Duodenal mucosa (tissue), 2 donors: ENCODE results near the gene CNNM1.

ENCODE experiments used
- H3K27ac ChIP-seq: one replicate; pipeline ENCODE4 v1.7.0; 2013; ENCODE audit warnings: low read depth, low read length
- H3K27me3 ChIP-seq, 2 donors: one replicate each; pipeline ENCODE4 v1.7.0; 2013; ENCODE audit warnings: low read length in 2 of 2, control low read depth in 1 of 2; ENCODE audit not compliant: insufficient read depth in 2 of 2, control insufficient read depth in 1 of 2
- H3K36me3 ChIP-seq, 2 donors: one replicate each; pipeline ENCODE4 v1.7.0; 2013; ENCODE audit warnings: low read length in 2 of 2, control low read depth in 1 of 2; ENCODE audit not compliant: insufficient read depth in 2 of 2, control insufficient read depth in 1 of 2
- H3K4me1 ChIP-seq, 2 donors: one replicate each; pipeline ENCODE4 v1.7.0; 2013; ENCODE audit warnings: low read length in 2 of 2, control low read depth in 1 of 2; ENCODE audit not compliant: insufficient read depth in 2 of 2, control insufficient read depth in 1 of 2
- H3K4me3 ChIP-seq, 2 donors: one replicate each; pipeline ENCODE4 v1.7.0; 2013; ENCODE audit warnings: low read length in 2 of 2, low read depth in 1 of 2
- H3K9ac ChIP-seq, 2 donors: one replicate each; pipeline ENCODE4 v1.7.0; 2013; ENCODE audit warnings: low read length in 2 of 2, low read depth in 1 of 2
- H3K9me3 ChIP-seq, 2 donors: one replicate each; pipeline ENCODE4 v1.7.0; 2013; ENCODE audit warnings: low read length in 2 of 2, control low read depth in 1 of 2; ENCODE audit not compliant: control insufficient read depth in 1 of 2

CNNM1 gene

GRCh38 chr10:99345350-99345749 lies 16.2 kb downstream of the CNNM1 start:
- no peak overlapping the region for H3K27ac ChIP-seq
- no peak overlapping the region for H3K4me3 ChIP-seq
- H3K9me3 ChIP-seq = no peaks in the 10 kb centered on the region
- no peak overlapping the region for H3K9ac ChIP-seq
- peaks cover 0 to 3% of the 10 kb centered on the region in 2 donors for H3K4me1 ChIP-seq
- H3K27me3 ChIP-seq = peaks cover 0 to 3% of the 10 kb centered on the region in 2 donors
- H3K36me3 ChIP-seq = no peaks in the 10 kb centered on the region

- H3K4me1 ChIP-seq = no peaks in the 10 kb centered on the region
- no peak overlapping the region for H3K27ac ChIP-seq
- no peak overlapping the region for H3K9ac ChIP-seq
- H3K4me3 ChIP-seq = no peak overlapping the region
- no peaks in the 10 kb centered on the region for H3K36me3 ChIP-seq
- H3K27me3 ChIP-seq = peaks cover 0 to 3% of the 10 kb centered on the region in 2 donors
- no peaks in the 10 kb centered on the region for H3K9me3 ChIP-seq
Observed at GRCh38 chr10:99346247-99346646, 17.1 kb downstream of the CNNM1 start.

GRCh38 chr10:99347672-99348071 lies 18.5 kb downstream of the CNNM1 start:
- Histone ChIP-seq H3K27me3 (no peaks in the 10 kb centered on the region), H3K4me1 (no peaks in the 10 kb centered on the region), H3K36me3 (no peaks in the 10 kb centered on the region), H3K9ac (no peak overlapping the region), H3K4me3 (no peak overlapping the region), H3K27ac (no peak overlapping the region), H3K9me3 (no peaks in the 10 kb centered on the region)

- Histone ChIP-seq H3K36me3 (no peaks in the 10 kb centered on the region), H3K9me3 (no peaks in the 10 kb centered on the region), H3K27me3 (no peaks in the 10 kb centered on the region)
Observed at GRCh38 chr10:99353182-99353581, 24.0 kb downstream of the CNNM1 start.

GRCh38 chr10:99357691-99358090 lies 28.5 kb downstream of the CNNM1 start:
- H3K9ac ChIP-seq = no peak overlapping the region
- no peak overlapping the region for H3K27ac ChIP-seq
- H3K36me3 ChIP-seq = no peaks in the 10 kb centered on the region
- H3K9me3 ChIP-seq = no peaks in the 10 kb centered on the region
- H3K4me3 ChIP-seq = no peak overlapping the region
- no peaks in the 10 kb centered on the region for H3K27me3 ChIP-seq
- no peaks in the 10 kb centered on the region for H3K4me1 ChIP-seq

More at GRCh38 chr10:99353182-99353581, 24.0 kb downstream of the CNNM1 start:
- Histone ChIP-seq H3K4me3 (no peak overlapping the region), H3K9ac (no peak overlapping the region), H3K4me1 (no peaks in the 10 kb centered on the region), H3K27ac (no peak overlapping the region)

- H3K27me3 ChIP-seq = no peaks in the 10 kb centered on the region
- H3K27ac ChIP-seq = no peak overlapping the region
- H3K4me3 ChIP-seq = no peak overlapping the region
- H3K9ac ChIP-seq = no peak overlapping the region
- no peaks in the 10 kb centered on the region for H3K9me3 ChIP-seq
- no peaks in the 10 kb centered on the region for H3K4me1 ChIP-seq
- H3K36me3 ChIP-seq = no peaks in the 10 kb centered on the region
Observed at GRCh38 chr10:99358101-99358500, 28.9 kb downstream of the CNNM1 start.

GRCh38 chr10:99360934-99361333 lies 31.8 kb downstream of the CNNM1 start:
- Histone ChIP-seq H3K27me3 (no peaks in the 10 kb centered on the region), H3K4me3 (no peak overlapping the region), H3K36me3 (no peaks in the 10 kb centered on the region), H3K27ac (no peak overlapping the region), H3K9ac (no peak overlapping the region), H3K4me1 (no peaks in the 10 kb centered on the region), H3K9me3 (no peaks in the 10 kb centered on the region)

- H3K9me3 ChIP-seq = no peaks in the 10 kb centered on the region
- H3K27me3 ChIP-seq = peaks cover 0 to 2% of the 10 kb centered on the region in 2 donors
- no peak overlapping the region for H3K4me3 ChIP-seq
- H3K27ac ChIP-seq = no peak overlapping the region
- H3K4me1 ChIP-seq = no peaks in the 10 kb centered on the region
- H3K36me3 ChIP-seq = no peaks in the 10 kb centered on the region
- no peak overlapping the region for H3K9ac ChIP-seq
Observed at GRCh38 chr10:99364125-99364524, 35.0 kb downstream of the CNNM1 start.

- no peaks in the 10 kb centered on the region for H3K4me1 ChIP-seq
- no peaks in the 10 kb centered on the region for H3K36me3 ChIP-seq
- H3K9ac ChIP-seq = no peak overlapping the region
- H3K27me3 ChIP-seq = peaks cover 0 to 6% of the 10 kb centered on the region in 2 donors
- H3K4me3 ChIP-seq = no peak overlapping the region
- no peak overlapping the region for H3K27ac ChIP-seq
- H3K9me3 ChIP-seq = no peaks in the 10 kb centered on the region
Observed at GRCh38 chr10:99365311-99365710, 36.2 kb downstream of the CNNM1 start.

GRCh38 chr10:99365736-99366135 lies 36.6 kb downstream of the CNNM1 start:
- Histone ChIP-seq H3K9me3 (no peaks in the 10 kb centered on the region), H3K27ac (no peak overlapping the region), H3K9ac (no peak overlapping the region), H3K36me3 (no peaks in the 10 kb centered on the region), H3K4me3 (no peak overlapping the region), H3K4me1 (no peaks in the 10 kb centered on the region), H3K27me3 (peaks cover 0 to 6% of the 10 kb centered on the region in 2 donors)

- Histone ChIP-seq H3K27me3 (peaks cover 0 to 6% of the 10 kb centered on the region in 2 donors), H3K4me3 (no peak overlapping the region), H3K9ac (no peak overlapping the region), H3K27ac (no peak overlapping the region), H3K4me1 (peaks cover 0 to 3% of the 10 kb centered on the region in 2 donors), H3K36me3 (no peaks in the 10 kb centered on the region), H3K9me3 (no peaks in the 10 kb centered on the region)
Observed at GRCh38 chr10:99366666-99367065, 37.5 kb downstream of the CNNM1 start.
